ENCODE data around the gene WASHC1.
"Not testable (repeated sequence)": the region's sequence is repeated elsewhere in the genome, so short reads cannot be mapped to it uniquely, and the experiment has no call there.

The WASHC1 gene

DNA sequence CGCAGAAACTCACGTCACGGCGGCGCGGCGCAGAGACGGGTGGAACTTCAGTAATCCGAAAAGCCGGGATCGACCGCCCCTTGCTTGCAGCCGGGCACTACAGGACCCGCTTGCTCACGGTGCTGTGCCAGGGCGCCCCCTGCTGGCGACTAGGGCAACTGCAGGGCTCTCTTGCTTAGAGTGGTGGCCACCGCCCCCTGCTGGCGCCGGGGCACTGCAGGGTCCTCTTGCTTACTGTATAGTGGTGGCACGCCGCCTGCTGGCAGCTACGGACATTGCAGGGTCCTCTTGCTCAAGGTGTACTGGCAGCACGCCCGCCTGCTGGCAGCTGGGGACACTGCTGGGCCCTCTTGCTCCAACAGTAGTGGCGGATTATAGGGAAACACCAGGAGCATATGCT is 18.1 kb downstream of the WASHC1 start:
- DNase-seq, result not testable (repeated sequence)

DNA sequence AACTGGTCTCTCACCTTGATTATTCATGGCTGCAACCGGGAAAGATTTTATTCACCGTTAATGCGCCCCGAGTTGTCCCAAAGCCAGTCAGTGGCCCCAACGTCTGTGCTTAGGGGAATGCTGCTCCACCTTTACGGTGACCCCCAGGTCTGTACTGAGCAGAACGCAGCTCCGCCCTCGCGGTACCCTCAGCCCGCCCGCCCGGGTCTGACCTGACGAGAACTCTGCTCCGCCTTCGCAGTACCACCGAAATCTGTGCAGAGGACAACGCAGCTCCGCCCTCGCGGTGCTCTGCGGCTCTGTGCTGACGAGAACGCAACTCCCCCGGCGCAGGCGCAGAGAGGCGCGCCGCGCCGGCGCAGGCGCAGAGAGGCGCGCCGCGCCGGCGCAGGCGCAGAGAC is 18.6 kb downstream of the WASHC1 start:
- not testable (repeated sequence) for DNase-seq

DNA sequence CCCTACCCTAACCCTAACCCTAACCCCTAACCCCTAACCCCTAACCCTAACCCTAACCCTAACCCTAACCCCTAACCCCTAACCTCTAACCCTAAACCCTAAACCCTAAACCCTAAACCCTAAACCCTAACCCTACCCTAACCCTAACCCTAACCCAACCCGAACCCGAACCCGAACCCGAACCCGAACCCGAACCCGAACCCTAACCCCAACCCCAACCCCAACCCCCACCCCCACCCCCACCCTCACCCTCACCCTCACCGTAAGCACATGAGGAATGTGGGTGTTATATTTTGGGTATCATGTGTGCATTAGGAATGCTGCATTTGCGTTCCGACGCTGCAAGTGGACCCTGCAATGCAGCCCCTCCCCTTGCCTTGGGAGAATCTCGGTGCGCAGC is 19.0 kb downstream of the WASHC1 start:
- DNase-seq, result not testable (repeated sequence)
